Tibial artery (tissue), 4 donors: ENCODE measurements around the gene TBX6.
A peak's percentile ranks its signal among the peaks of the same experiment; 100 is the strongest.

Source experiments
- DNase-seq, 2 donors: peaks; one replicate each; pipeline ENCODE4 v3.0.0-alpha.2; 2019
- H3K27ac ChIP-seq, 2 donors: fragments of 200-600 bp; sonication (generic) in 1 of 2; 1 replicate in 1 of 2; 2 replicates in 1 of 2; pipeline ENCODE4 v1.5.1; 2018 to 2019; ENCODE audit warnings: mild to moderate bottlenecking in 1 of 2
- H3K27me3 ChIP-seq, 2 donors: fragments of 200-600 bp; sonication (generic) in 1 of 2; one replicate each; pipeline versions ENCODE4 v1.5.1 to v1.6.0; 2016 to 2019
- H3K36me3 ChIP-seq, 3 donors: fragments of 200-600 bp; sonication (generic) in 2 of 3; one replicate each; pipeline ENCODE4 v1.5.1; 2016 to 2019; ENCODE audit warnings: mild to moderate bottlenecking in 2 of 3
- H3K4me1 ChIP-seq, 4 donors: fragments of 200-600 bp; sonication (generic) in 2 of 4; 1 replicate in 3 of 4; 2 replicates in 1 of 4; pipeline ENCODE4 v1.5.1; 2016 to 2019
- H3K4me3 ChIP-seq, 2 donors: fragments of 200-600 bp; sonication (generic) in 1 of 2; 1 replicate in 1 of 2; 2 replicates in 1 of 2; pipeline ENCODE4 v1.5.1; 2018 to 2019; ENCODE audit warnings: mild to moderate bottlenecking in 2 of 2
- H3K9me3 ChIP-seq, 3 donors: fragments of 200-600 bp; sonication (generic) in 1 of 3; one replicate each; pipeline ENCODE4 v1.5.1; 2016 to 2019
- CTCF ChIP-seq, 2 experiments: fragments of 200-600 bp in 1 of 2; fragments of 450-650 bp in 1 of 2; IDR thresholded peaks; one replicate each; pipeline ENCODE4 v1.5.1; 2017 to 2019; ENCODE audit warnings: antibody characterized with exemption in 2 of 2, mild to moderate bottlenecking in 1 of 2, moderate library complexity in 1 of 2
- intact Hi-C: fragments of 100-400 bp; cut with DNase I; formaldehyde crosslinking; loops from one replicate; pipeline ENCODE4 v1.15.0; 2023; ENCODE audit warnings: low total_unique reads

Gene TBX6

GRCh38 chr16:30066761-30067583 lies 24.8 kb downstream of the TBX6 start:
- peak in 1 of 2 donors; percentile 79 for DNase-seq
- Histone ChIP-seq H3K36me3 (peaks cover 51 to 54% (median 51%) of the 10 kb centered on the region in 3 donors), H3K4me3 (peak overlapping the region; percentile 98 to 99), H3K27ac (peak overlapping the region; percentile 96 to 97), H3K4me1 (peaks cover 0 to 66% (median 55%) of the 10 kb centered on the region in 4 donors), H3K27me3 (no peaks in the 10 kb centered on the region), H3K9me3 (no peaks in the 10 kb centered on the region)
- TF ChIP-seq CTCF (IDR thresholded peaks at IDR 0.05), result no peak
- intact Hi-C loops, result loop anchor here (1.0 kb wide), 1 partner anchor 340 kb away; the partner anchor contains the start of gene ZNF771

- peak overlapping the region; percentile 98 to 99 for H3K4me3 ChIP-seq
- TF ChIP-seq CTCF (IDR thresholded peaks at IDR 0.05), result no peak
Observed at GRCh38 chr16:30065943-30066760, 25.6 kb downstream of the TBX6 start.

GRCh38 chr16:30065102-30065942 lies 26.4 kb downstream of the TBX6 start, which contains the start of gene ALDOA:
Gene ALDOA, plus strand, starts transcription at chr16:30065760. Its CDS starts 1,138 bp downstream, at chr16:30066898.
- peaks cover 34 to 38% (median 35%) of the 10 kb centered on the region in 3 donors for H3K36me3 ChIP-seq
- intact Hi-C loops, result no loop called here
- peak within 1 kb of the TSS; percentile 96 to 97 for H3K27ac ChIP-seq
- peaks cover 0 to 60% (median 52%) of the 10 kb centered on the region in 4 donors for H3K4me1 ChIP-seq
- peak within 1 kb of the TSS; percentile 98 to 99 for H3K4me3 ChIP-seq
- no peaks in the 10 kb centered on the region for H3K27me3 ChIP-seq
- H3K9me3 ChIP-seq, result no peaks in the 10 kb centered on the region
- TF ChIP-seq CTCF (IDR thresholded peaks at IDR 0.05), result peak in 1 of 2 experiments; percentile 21
- DNase-seq, result peak; percentile 98 to 99

More at GRCh38 chr16:30065943-30066760, 25.6 kb downstream of the TBX6 start:
- peaks cover 43 to 46% (median 43%) of the 10 kb centered on the region in 3 donors for H3K36me3 ChIP-seq
- no peak for DNase-seq
- intact Hi-C loops, result loop anchor here (1.0 kb wide), 1 partner anchor 341 kb away; the partner anchor contains the start of gene ZNF771
- no peaks in the 10 kb centered on the region for H3K27me3 ChIP-seq
- no peaks in the 10 kb centered on the region for H3K9me3 ChIP-seq
- H3K4me1 ChIP-seq, result peaks cover 0 to 64% (median 55%) of the 10 kb centered on the region in 4 donors
- H3K27ac ChIP-seq, result peak overlapping the region; percentile 96 to 97

GRCh38 chr16:30064729-30065101 lies 27.0 kb downstream of the TBX6 start:
- Histone ChIP-seq H3K4me3 (peak overlapping the region; percentile 98 to 99), H3K27ac (peak overlapping the region; percentile 96 to 97), H3K27me3 (no peaks in the 10 kb centered on the region), H3K9me3 (no peaks in the 10 kb centered on the region), H3K4me1 (peaks cover 0 to 60% (median 46%) of the 10 kb centered on the region in 4 donors), H3K36me3 (peaks cover 28 to 32% (median 29%) of the 10 kb centered on the region in 3 donors)
- no peak for TF ChIP-seq CTCF (IDR thresholded peaks at IDR 0.05)
- intact Hi-C loops, result no loop called here
- no peak for DNase-seq
